ENCODE results near the gene HDAC1.

DNA sequence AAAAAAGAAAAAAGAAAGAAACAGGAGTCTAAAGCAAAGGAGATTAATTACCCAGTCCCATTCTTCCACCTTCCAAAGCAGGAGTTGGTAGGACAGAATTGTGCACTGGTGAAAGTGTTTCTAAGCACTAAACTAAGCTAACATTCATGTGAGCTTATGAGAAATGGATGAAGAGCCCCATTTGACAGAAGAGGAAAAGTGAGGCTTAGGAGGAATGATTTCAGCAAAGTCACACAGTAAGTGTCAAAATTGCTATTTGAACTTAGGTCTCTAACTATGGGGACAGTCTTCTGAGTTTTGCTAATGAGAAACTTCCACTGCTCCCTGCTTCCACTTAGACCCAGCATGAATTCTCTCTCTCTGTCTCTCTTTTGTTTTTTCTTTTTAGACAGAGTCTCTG, 22.1 kb upstream of the HDAC1 start:
- TF ChIP-seq RAD21 (IDR thresholded peaks at IDR 0.05; ENCODE audit: low read depth) (no peak), ZBTB7A (IDR thresholded peaks at IDR 0.05; ENCODE audit: low read depth) (no peak), TEAD4 (IDR thresholded peaks at IDR 0.05) (no peak), CEBPB (IDR thresholded peaks at IDR 0.05) (no peak)
- TF ChIP-seq, protein P1, sequence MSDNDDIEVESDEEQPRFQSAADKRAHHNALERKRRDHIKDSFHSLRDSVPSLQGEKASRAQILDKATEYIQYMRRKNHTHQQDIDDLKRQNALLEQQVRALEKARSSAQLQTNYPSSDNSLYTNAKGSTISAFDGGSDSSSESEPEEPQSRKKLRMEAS (IDR thresholded peaks at IDR 0.05), result no peak

Data from Ishikawa (cell line).